ENCODE results near the gene NAPSA.

DNA sequence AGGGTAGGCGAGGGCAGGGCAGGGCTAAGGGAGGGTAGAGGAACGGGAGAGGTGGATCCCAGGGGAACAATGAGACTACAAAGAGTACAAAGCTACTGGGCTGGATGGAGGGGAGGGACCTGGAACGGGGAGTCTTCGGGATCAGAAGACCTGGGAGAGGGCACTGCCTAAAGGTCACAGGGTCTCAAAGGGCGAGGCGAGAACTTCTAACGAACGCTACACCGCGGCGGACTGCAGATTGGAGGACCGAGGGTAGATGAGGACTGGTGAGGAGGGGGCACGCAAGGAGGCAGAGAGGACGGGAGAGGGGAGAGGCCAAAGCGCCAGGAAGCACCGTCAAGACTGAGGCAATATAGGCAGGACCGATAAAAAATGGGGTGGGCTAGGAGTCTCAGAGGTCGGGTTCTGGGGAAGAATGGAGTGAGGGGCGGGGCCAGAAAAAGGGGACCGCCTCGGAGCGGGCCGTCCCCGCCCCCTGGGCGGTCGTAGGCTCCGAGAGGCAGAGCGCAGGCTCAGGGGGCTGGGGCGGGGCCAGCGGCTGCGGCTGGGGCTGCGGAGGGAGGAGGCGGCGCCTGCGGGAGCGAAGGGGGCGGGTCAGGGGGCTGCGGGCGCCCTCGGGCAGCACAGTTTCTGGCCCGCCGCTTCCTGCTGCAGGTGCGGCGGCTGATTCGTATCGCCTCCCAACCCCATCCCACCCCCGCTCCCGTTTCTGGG is 34.9 kb downstream of the NAPSA start:
- TF ChIP-seq CTCF (IDR thresholded peaks at IDR 0.05) = no peak
- no peak for TF ChIP-seq POLR2A (IDR thresholded peaks at IDR 0.05)
- TF ChIP-seq EP300 (IDR thresholded peaks at IDR 0.05) = no peak

All from sigmoid colon (tissue), 4 donors.